Fibroblast of pulmonary artery (primary cell): ENCODE results near the gene ARL6.

Experiments used
- DNase-seq: peaks from one replicate; pipeline ENCODE4 v3.0.0-alpha.2; 2010; ENCODE audit warnings: low read depth
- H3K4me3 ChIP-seq: replicated peaks from 2 replicates; pipeline ENCODE4 v1.5.1; 2011; ENCODE audit warnings: low read depth, mild to moderate bottlenecking, control low read depth, low read length, moderate library complexity
- TF ChIP-seq, protein P1 (sequence below): IDR thresholded peaks from 2 replicates; pipeline ENCODE4 v1.5.1; 2011; ENCODE audit warnings: mild to moderate bottlenecking, control low read depth, low read length, inconsistent platforms; ENCODE audit errors: missing control alignments

ARL6 gene

DNA sequence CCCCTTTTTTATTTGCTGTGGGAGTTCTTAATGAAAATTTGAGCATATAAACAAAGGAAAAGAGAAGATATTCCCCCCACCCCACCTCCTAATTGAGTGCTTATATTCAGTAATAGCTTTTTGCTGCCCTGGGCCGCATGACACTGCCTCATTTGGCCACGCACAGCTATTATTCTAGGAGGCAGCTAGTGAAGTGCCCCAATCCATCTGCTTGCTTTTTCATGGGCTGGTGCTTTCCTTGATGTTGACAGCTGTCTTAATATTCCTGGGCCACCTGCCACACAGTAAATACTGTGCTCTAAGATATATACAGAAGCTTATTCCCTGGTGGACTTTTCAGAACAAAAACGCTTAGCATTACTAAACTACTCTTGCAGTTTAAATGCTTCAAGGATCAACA is 53.4 kb downstream of the ARL6 start:
- TF ChIP-seq, protein P1, sequence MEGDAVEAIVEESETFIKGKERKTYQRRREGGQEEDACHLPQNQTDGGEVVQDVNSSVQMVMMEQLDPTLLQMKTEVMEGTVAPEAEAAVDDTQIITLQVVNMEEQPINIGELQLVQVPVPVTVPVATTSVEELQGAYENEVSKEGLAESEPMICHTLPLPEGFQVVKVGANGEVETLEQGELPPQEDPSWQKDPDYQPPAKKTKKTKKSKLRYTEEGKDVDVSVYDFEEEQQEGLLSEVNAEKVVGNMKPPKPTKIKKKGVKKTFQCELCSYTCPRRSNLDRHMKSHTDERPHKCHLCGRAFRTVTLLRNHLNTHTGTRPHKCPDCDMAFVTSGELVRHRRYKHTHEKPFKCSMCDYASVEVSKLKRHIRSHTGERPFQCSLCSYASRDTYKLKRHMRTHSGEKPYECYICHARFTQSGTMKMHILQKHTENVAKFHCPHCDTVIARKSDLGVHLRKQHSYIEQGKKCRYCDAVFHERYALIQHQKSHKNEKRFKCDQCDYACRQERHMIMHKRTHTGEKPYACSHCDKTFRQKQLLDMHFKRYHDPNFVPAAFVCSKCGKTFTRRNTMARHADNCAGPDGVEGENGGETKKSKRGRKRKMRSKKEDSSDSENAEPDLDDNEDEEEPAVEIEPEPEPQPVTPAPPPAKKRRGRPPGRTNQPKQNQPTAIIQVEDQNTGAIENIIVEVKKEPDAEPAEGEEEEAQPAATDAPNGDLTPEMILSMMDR, result no peak
- no peak for DNase-seq
- H3K4me3 ChIP-seq, result no peak overlapping the region

DNA sequence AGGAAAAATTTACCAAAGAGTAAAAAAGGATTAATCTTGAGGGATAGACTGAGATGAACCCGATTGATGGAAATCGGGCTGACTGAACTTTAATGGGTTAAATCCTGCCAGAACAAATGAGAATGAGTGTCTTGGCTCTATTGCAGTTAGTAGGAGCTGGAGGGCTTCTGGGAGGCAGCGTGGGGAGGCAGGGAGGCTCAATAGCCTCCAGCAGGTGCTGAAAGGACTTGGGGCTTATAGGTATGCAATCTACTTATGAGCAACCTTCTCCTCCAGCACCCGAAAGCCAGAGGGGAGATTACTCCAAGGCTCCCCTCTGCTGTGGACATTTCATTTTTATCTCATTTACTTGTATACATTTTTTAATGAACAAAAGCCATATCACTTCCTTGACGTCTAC is 56.2 kb downstream of the ARL6 start:
- no peak overlapping the region for H3K4me3 ChIP-seq
- TF ChIP-seq, protein P1, result no peak
- DNase-seq, result no peak

DNA sequence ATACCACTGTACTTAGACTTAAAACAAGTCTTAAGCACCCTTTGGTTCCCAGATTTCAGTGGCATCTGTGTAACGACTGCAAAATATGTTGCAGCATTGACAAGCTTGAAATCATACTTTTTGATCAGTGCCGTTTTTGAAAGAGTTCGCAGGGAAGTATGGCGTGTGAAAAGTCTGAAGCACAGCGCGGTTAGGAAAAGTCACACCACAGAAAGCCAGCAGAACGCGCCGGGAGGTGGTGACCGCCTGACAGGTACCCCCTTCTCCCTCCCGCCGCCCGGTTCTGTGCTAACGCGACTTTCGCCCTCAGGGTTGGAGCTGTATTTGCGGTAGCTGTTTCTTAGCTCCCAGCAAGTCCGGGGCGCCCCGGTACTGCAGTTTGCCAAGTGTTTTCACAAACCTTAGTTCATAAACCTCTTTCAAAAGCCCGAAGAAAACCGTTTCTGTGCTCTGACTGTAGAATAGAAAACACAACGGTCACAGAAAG is 56.8 kb downstream of the ARL6 start:
- TF ChIP-seq, protein P1, result no peak
- DNase-seq, result peak; percentile 57
- peak overlapping the region; percentile 81 for H3K4me3 ChIP-seq

DNA sequence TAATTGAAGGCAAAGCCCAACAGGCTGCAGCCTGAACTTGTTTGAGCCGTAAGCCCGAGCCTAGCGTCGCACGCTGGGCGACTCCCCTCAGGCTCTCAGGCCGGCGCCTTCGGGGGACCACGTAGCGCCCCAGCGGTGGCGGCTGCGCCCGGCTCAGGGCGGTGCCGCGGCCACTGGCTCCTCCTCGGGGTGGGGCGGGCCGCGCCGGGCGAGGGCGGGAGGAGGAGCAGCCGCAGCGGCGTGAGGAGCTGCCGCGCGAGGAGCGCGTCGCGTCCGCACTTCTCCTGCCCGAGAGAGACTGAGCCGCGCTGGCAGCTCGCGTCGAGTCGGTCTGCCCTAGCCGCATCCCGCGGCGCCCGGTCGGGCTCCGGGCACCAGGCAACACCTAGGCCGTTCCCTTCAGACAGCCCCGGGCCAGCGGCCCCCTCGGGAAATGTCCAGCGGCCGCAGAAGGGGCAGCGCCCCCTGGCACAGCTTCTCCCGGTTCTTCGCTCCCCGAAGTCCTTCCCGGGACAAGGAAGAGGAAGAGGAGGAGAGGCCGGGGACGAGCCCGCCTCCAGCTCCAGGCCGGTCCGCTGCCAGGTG is 57.3 kb downstream of the ARL6 start, which contains the start of gene CRYBG3:
Gene CRYBG3 (plus strand): TSS at position 238 of the 585 bp plus-strand sequence. CDS start 196 bp downstream, at position 434.
- TF ChIP-seq, protein P1, result peak; percentile 35
- H3K4me3 ChIP-seq, result peak within 1 kb of the TSS; percentile 81
- DNase-seq, result peak; percentile 81

GRCh38 chr3:97822359-97822775 is 57.8 kb downstream of the ARL6 start:
- peak overlapping the region; percentile 81 for H3K4me3 ChIP-seq
- DNase-seq, result peak; percentile 61
- TF ChIP-seq, protein P1, result no peak

DNA sequence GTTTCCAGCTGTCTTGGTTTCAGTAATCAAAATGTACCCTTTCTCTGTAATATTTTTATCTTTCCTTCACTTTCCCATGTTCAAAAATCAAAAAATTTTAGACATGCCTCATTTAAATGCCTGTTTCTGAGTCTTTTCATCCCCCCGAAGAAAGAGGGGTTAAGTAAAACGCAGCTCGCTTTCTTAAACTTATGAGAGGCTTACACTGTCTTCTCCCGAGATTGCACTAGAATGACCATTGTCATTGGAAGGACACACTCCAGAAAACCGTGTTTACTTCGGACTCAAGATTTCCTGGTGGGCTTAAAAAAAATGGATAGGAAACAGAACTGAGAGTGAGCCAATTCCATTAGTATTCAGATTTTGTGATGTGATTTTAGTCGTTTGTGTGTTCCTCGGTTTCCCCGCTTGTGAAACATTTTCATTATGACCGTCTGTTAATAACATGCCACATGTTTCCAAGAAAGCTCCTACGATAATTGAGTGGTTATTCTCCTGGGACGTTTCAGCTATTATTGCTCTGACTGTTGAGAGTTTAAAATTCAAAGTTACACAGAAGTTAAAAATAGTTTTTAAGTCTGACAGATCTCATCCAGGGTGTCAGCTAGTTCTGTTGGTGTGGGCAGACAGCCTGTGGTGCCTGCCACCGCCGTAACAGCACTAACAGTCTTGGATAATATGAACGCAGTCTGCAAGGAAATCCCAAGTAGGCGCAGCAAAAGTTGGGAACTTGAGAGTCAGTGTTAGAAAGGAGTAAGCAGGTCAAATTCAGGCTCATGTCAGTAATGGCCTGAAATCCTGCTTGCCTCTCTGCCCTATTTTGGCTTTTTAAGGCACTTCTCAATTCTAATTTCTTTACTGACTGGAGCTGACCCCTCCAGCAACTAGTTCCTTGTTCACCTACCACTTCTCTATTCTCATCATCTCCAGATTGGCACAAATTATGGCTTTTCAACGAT is 58.8 kb downstream of the ARL6 start:
- TF ChIP-seq, protein P1, result no peak
- H3K4me3 ChIP-seq, result peak overlapping the region; percentile 81
- DNase-seq, result no peak
